CD4-positive, alpha-beta T cell (primary cell): Measurements from ENCODE around the gene CHI3L1. TPM values are rescaled to one million over a fixed set of nuclear protein-coding genes. Genes with fewer than 3 reads are reported as not detected.

Experiments used
- ATAC-seq: fragments of 200-7000 bp; cut with Tn5 transposase; one replicate; pipeline ENCODE4 v1.10.0; 2022; ENCODE audit warnings: mild to moderate bottlenecking; ENCODE audit not compliant: poor library complexity
- CTCF ChIA-PET: fragments of 350-600 bp; sonication (Branson Sonifier 250); formaldehyde crosslinking; loops from one replicate; lab custom pipeline; 2021; ENCODE audit warnings: antibody characterized with exemption, inconsistent platforms; lab: Charles Lee
- POLR2A ChIA-PET: fragments of 350-600 bp; sonication (Branson Sonifier 250); formaldehyde crosslinking; loops from one replicate; lab custom pipeline; 2021; ENCODE audit warnings: antibody characterized with exemption, inconsistent platforms; lab: Charles Lee
- DNase-seq, 14 experiments: peaks; one replicate each; pipeline ENCODE4 v3.0.0-alpha.2; 2013 to 2020; ENCODE audit warnings: mixed read lengths in 2 of 14
- H3K27ac ChIP-seq, 2 donors: one replicate each; pipeline versions ENCODE4 v1.5.1 to v1.7.0; 2013; ENCODE audit warnings: low read length in 2 of 2, low read depth in 1 of 2, mild to moderate bottlenecking in 1 of 2
- H3K27me3 ChIP-seq, 2 experiments: 1 replicate in 1 of 2; 2 replicates in 1 of 2; pipeline versions ENCODE4 v1.6.1 to v1.7.0; 2013; ENCODE audit warnings: low read length in 2 of 2, control low read depth in 1 of 2, mild to moderate bottlenecking in 1 of 2, moderate library complexity in 1 of 2; ENCODE audit not compliant: insufficient read depth in 2 of 2, control insufficient read depth in 1 of 2
- H3K36me3 ChIP-seq: one replicate; pipeline ENCODE4 v1.6.1; 2013; ENCODE audit warnings: low read length, control low read depth; ENCODE audit not compliant: insufficient read depth
- H3K4me1 ChIP-seq: one replicate; pipeline ENCODE4 v1.6.1; 2013; ENCODE audit warnings: low read length, control low read depth; ENCODE audit not compliant: insufficient read depth
- H3K4me3 ChIP-seq: one replicate; pipeline ENCODE4 v1.5.1; 2013; ENCODE audit warnings: mild to moderate bottlenecking, low read length, moderate library complexity
- H3K9me3 ChIP-seq, 2 experiments: 1 replicate in 1 of 2; 2 replicates in 1 of 2; pipeline versions ENCODE4 v1.6.1 to v1.7.0; 2013; ENCODE audit warnings: low read length in 2 of 2, mild to moderate bottlenecking in 2 of 2, control low read depth in 1 of 2, moderate library complexity in 1 of 2; ENCODE audit not compliant: control insufficient read depth in 1 of 2, insufficient read depth in 1 of 2
- H3K27ac Mint-ChIP-seq: one replicate; pipeline ENCODE4 v1.8.0; 2020; ENCODE audit warnings: mixed read lengths
- H3K27me3 Mint-ChIP-seq: one replicate; pipeline ENCODE4 v1.8.0; 2021; ENCODE audit warnings: mixed read lengths
- H3K36me3 Mint-ChIP-seq: one replicate; pipeline ENCODE4 v1.8.0; 2021; ENCODE audit warnings: low read depth, mixed read lengths
- H3K4me1 Mint-ChIP-seq: one replicate; pipeline ENCODE4 v1.8.0; 2021; ENCODE audit warnings: low read depth, mixed read lengths
- H3K4me3 Mint-ChIP-seq: one replicate; pipeline ENCODE4 v1.8.0; 2020; ENCODE audit warnings: mild to moderate bottlenecking, mixed read lengths
- H3K9me3 Mint-ChIP-seq: one replicate; pipeline ENCODE4 v1.8.0; 2020; ENCODE audit warnings: mixed read lengths
- CTCF ChIP-seq: fragments of 200-600 bp; IDR thresholded peaks from one replicate; pipeline ENCODE4 v1.8.0; 2022; ENCODE audit warnings: antibody characterized with exemption, mild to moderate bottlenecking
- intact Hi-C, 2 experiments: fragments of 100-400 bp; cut with DNase I in 1 of 2; cut with micrococcal nuclease in 1 of 2; formaldehyde crosslinking; loops; one replicate each; pipeline versions ENCODE4 v1.15.1 to v1.9.0; 2023 to 2025; cut with DNase I, micrococcal nuclease
- total RNA-seq, 174 experiments: library from RNA in 2 of 174; stranded (reverse) in 2 of 174; gene quantifications; one replicate each; pipeline ENCODE4 v1.2.3 and lab custom pipeline; 2021 to 2026

CHI3L1 gene
- total RNA-seq, 2 experiments from 2014 or later = not detected

GRCh38 chr1:203178083-203178482 is 8.4 kb downstream of the CHI3L1 start:
- peaks cover 4% of the 10 kb centered on the region for H3K27me3 Mint-ChIP-seq
- H3K27ac Mint-ChIP-seq = no peak overlapping the region
- H3K9me3 ChIP-seq = no peaks in the 10 kb centered on the region
- no peak overlapping the region for H3K4me3 Mint-ChIP-seq
- ATAC-seq = no peak
- H3K27me3 ChIP-seq = no peaks in the 10 kb centered on the region
- H3K36me3 Mint-ChIP-seq = no peaks in the 10 kb centered on the region
- intact Hi-C loops = no loop called here
- H3K4me1 Mint-ChIP-seq = no peaks in the 10 kb centered on the region
- no peak for DNase-seq
- ChIA-PET POLR2A (no interaction called here), CTCF (no interaction called here)
- no peak overlapping the region for H3K27ac ChIP-seq
- H3K4me1 ChIP-seq = no peaks in the 10 kb centered on the region
- H3K4me3 ChIP-seq = no peak overlapping the region
- H3K36me3 ChIP-seq = no peaks in the 10 kb centered on the region
- H3K9me3 Mint-ChIP-seq = no peaks in the 10 kb centered on the region
- TF ChIP-seq CTCF = no peak

- TF ChIP-seq CTCF = no peak
- no peaks in the 10 kb centered on the region for H3K36me3 Mint-ChIP-seq
- no peak overlapping the region for H3K27ac Mint-ChIP-seq
- no peaks in the 10 kb centered on the region for H3K27me3 ChIP-seq
- H3K4me3 Mint-ChIP-seq = no peak overlapping the region
- H3K36me3 ChIP-seq = no peaks in the 10 kb centered on the region
- peaks cover 4% of the 10 kb centered on the region for H3K27me3 Mint-ChIP-seq
- H3K4me1 Mint-ChIP-seq = no peaks in the 10 kb centered on the region
- POLR2A ChIA-PET = no interaction called here
- CTCF ChIA-PET = no interaction called here
- DNase-seq (peak in 2 of 14 experiments; percentile 13 to 40), ATAC-seq (no peak)
- no peaks in the 10 kb centered on the region for H3K9me3 Mint-ChIP-seq
- intact Hi-C loops = no loop called here
- no peak overlapping the region for H3K27ac ChIP-seq
- no peaks in the 10 kb centered on the region for H3K9me3 ChIP-seq
- no peaks in the 10 kb centered on the region for H3K4me1 ChIP-seq
- H3K4me3 ChIP-seq = no peak overlapping the region
Measured at GRCh38 chr1:203177470-203178039, 8.9 kb downstream of the CHI3L1 start.

- H3K27me3 Mint-ChIP-seq = peaks cover 4% of the 10 kb centered on the region
- intact Hi-C loops = no loop called here
- Histone ChIP-seq H3K9me3 (no peaks in the 10 kb centered on the region), H3K4me3 (no peak overlapping the region), H3K4me1 (no peaks in the 10 kb centered on the region), H3K27me3 (no peaks in the 10 kb centered on the region), H3K36me3 (no peaks in the 10 kb centered on the region), H3K27ac (no peak overlapping the region)
- POLR2A ChIA-PET = no interaction called here
- no peak for TF ChIP-seq CTCF
- CTCF ChIA-PET = no interaction called here
- DNase-seq (no peak), ATAC-seq (no peak)
- no peaks in the 10 kb centered on the region for H3K9me3 Mint-ChIP-seq
- no peaks in the 10 kb centered on the region for H3K36me3 Mint-ChIP-seq
- no peaks in the 10 kb centered on the region for H3K4me1 Mint-ChIP-seq
- no peak overlapping the region for H3K4me3 Mint-ChIP-seq
- H3K27ac Mint-ChIP-seq = no peak overlapping the region
Measured at GRCh38 chr1:203177036-203177405, 9.5 kb downstream of the CHI3L1 start.
